ENCODE results near the gene FZR1. TPM values are rescaled to one million over a fixed set of nuclear protein-coding genes. Genes with fewer than 3 reads are reported as not detected.

FZR1 gene
- polyA plus RNA-seq, 3 donors = 13.3 to 15.6 (median 14.4) TPM

DNA sequence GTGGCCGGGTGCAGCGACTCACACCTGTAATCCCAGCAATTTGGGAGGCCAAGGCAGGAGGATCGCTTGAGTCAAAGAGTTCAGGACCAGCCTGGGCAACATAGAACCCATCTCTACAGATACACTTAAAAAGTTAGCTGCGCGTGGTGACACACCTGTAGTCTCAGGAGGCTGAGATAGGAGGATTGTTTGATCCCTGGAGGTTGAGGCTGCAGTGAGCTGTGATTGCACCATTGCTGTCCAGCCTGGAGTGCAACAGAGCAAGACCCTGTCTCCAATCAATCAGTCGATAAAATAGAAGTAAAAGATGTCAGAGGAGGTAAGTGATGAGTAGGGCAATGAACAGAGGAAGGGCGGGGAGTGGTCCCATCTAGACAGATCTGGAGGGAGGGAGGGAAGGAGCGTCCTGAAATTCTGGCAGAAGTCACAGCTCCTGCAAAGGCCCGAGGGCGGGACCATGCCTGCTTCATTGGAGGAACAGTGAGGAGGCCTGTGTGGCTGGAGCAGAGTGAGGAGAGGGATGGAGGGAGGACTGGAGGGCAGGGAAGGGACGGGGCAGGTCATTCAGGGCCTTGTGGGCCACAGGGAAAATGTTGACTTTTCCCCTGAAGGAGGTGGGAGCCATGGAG lies 35.5 kb upstream of the FZR1 start:
- 61 to 68% (median 65%) methylated on average over 11 of the region's 11 CpGs for WGBS, 3 donors
- H3K27ac ChIP-seq (ENCODE audit: low read depth, low read length) = no peak overlapping the region

DNA sequence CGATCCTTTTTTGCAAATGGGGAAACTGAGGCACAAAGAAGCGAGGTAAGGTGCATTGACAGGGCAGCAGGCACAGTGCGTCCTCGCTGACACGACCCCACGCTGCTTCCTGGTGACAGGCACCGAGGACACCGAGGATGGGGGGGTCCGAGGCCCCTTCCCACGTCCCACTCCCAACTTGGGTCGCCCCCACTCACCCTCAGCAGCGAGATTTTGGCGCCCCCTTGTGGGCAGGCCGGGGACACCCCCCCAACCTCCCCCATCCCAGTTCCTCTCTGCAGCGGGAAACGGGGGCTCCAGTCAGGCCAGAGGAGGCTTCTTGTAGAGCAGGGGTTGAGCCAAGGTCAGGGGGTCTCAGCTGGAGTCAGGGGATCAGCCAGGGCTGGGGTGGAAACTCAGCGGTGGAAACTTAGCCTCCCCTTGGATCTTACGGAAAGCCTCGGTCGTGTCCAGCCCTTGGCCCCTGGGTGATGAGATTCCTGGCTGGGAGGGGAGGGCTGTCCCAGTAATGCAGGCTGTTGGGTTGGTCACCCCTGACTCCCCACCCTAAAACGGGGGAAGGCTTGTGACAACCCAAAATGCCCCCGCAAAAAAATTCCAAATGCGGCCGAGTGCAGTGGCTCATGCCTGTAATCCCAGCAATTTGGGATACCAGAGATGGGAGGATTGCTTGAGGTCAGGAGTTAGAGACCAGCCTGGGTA lies 34.0 kb upstream of the FZR1 start:
- WGBS, 3 donors = 25 to 29% (median 26%) methylated on average over 24 of the region's 24 CpGs
- no peak overlapping the region for H3K27ac ChIP-seq (ENCODE audit: low read depth, low read length)

DNA sequence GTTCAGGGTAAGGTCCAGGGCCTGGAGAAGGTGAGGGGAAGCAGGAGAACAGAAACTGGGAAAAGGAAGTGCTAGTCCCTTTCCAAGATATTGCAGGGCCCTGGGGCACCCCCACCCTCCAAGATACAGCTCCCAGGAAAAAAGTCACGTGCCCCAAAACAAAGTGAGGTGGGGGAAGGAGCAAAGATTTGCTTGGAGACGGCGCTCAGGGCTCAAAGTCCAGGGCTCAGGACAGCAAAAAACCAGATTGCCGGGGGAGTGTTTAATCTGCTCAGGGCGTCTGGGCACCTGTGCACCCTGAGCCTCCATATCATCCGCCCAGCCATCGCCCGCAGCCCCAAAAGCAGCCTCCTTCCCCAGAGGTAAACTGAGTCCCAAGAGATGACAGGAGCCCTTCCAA lies 32.1 kb upstream of the FZR1 start:
- 27 to 80% (median 78%) methylated on average over 8 of the region's 8 CpGs for WGBS, 3 donors

DNA sequence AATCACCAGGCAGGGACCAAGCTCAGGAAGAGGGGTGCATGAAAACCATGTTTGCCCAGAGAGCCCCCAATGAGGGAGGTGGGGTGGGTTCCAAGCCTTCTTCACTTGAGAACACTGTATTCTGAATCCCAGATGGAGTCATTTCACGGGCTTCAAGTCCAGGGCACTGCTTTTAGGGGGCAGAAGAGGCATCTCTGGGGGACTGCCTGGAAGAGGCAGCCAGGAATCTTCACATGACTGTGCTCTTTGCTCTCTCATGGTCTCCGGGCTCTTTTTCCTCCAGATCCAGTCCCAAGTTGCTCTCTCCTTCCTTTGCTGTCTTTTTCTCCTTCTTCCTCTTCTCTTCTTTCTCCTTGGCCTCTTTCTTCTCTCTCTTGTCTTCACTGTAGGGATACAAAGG lies 31.5 kb upstream of the FZR1 start:
- H3K27ac ChIP-seq (ENCODE audit: low read depth, low read length) = no peak overlapping the region
- WGBS, 3 donors = 68 to 94% (median 70%) methylated on average over 2 of the region's 2 CpGs

More for the DNA sequence above, 32.1 kb upstream of the FZR1 start:
- no peak overlapping the region for H3K27ac ChIP-seq (ENCODE audit: low read depth, low read length)

DNA sequence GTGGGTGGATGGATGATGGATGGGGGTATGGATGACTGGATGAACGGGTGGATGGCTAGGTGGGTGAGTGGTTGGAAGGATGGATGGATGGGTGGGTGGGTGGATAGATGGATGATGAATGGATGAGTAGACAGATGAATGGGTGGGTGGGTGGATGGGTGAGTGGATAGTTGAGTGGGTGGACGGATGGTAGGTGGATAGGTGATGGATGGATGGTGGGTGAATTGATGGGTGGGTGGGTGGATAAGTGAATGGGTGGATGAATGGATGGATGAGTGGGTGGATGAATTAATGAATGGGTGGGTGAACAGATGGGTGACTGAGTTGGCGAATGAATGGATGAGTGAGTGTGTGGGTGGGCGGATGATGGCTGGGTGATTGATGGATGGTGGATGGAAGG lies 30.7 kb upstream of the FZR1 start:
- 81 to 92% (median 84%) methylated on average over 4 of the region's 4 CpGs for WGBS, 3 donors

DNA sequence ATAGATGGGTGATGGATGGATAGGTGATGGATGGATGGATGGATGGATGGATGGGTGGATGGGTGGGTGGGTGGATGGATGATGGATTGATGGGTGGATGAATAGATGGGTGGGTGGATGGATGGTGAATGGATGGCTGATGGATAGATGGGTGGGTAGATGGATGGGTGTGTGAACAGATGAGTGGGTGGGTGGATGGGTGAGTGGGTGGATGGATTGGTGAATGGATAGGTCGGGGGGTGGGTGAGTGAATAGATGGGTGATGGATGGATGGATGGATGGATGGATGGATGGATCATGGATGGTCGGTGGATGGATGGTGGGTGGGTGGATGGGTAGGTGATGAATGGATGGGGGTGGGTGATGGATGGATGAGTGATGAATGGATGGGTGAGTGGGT lies 29.3 kb upstream of the FZR1 start:
- WGBS, 3 donors = 50 to 94% (median 78%) methylated on average over 2 of the region's 2 CpGs

More for the DNA sequence above, 30.7 kb upstream of the FZR1 start:
- H3K27ac ChIP-seq (ENCODE audit: low read depth, low read length) = no peak overlapping the region

DNA sequence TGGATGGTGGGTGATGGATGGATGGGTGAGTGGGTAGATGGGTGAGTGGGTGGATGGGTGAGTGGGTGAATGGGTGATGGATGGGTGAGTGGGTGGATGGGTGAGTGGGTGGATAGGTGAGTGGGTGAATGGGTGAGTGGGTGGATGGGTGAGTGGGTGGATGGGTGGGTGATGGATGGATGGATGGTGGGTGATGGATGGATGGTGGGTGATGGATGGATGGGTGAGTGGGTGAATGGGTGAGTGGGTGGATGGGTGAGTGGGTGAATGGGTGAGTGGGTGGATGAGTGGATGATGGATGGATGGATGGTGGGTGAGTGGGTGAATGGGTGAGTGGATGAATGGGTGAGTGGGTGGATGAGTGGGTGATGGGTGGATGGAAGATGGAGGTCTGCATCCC lies 28.6 kb upstream of the FZR1 start:
- H3K27ac ChIP-seq (ENCODE audit: low read depth, low read length) = no peak overlapping the region

More for the DNA sequence above, 29.3 kb upstream of the FZR1 start:
- H3K27ac ChIP-seq (ENCODE audit: low read depth, low read length) = no peak overlapping the region

DNA sequence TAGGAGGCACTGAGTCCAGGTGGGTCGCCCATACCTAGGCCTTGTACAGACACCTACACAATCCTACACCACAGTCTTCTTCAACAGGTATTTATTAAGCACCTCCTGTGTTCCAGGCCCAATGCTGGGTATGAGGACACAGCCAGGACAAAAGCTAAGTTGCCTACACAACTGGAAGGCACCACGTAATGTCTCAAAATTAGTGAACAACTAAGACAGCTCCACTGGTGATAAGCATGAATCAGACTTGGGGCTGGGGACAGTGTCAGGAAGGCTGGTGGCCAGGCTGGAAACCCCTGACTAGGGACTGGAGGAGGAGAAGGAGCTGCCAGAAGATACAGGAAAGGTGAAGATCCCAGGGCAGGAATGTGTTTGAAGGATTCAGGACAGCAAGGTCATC lies 28.2 kb upstream of the FZR1 start:
- 68 to 91% (median 90%) methylated on average over 2 of the region's 2 CpGs for WGBS, 3 donors
- no peak overlapping the region for H3K27ac ChIP-seq (ENCODE audit: low read depth, low read length)

DNA sequence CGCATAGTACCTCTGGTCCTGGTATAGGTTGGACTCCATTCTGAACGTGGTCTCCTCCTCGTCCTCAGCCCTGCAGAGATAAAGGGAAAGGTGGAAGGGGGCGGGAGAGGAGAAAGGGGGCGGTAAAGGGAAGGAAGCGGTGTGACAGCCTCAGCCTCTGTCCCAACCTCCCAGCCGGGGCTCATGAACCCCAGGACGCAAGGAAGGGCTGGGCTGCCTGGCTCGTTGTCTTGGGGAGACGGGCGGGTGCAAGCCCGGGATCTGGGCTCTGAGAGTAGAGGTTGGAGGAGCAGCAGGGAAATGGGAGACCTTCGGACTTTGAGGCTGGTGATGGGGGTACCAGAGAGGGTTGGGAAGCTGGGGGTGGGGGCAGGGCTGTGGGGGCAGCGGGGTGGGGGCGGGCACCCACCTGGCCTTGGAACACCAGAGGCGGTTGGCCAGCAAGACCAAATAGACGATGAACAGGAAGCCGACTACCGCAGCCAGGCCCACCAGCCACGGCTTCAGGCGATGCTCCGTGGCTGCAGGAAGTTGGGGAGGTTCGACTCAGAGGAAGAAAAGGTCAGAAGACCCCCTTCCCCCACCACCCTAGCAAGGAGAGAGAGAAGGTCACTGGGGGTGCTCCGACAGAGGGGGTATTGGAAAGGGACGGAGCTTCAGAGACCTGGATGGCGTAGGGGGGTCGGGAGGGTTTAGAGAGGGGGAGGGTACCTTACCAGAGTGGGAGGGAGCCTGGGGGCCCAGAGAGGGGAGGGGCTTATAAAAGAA lies 27.5 kb upstream of the FZR1 start:
- WGBS, 3 donors = 16 to 35% (median 17%) methylated on average over 25 to 27 of the region's 27 CpGs
- no peak overlapping the region for H3K27ac ChIP-seq (ENCODE audit: low read depth, low read length)

DNA sequence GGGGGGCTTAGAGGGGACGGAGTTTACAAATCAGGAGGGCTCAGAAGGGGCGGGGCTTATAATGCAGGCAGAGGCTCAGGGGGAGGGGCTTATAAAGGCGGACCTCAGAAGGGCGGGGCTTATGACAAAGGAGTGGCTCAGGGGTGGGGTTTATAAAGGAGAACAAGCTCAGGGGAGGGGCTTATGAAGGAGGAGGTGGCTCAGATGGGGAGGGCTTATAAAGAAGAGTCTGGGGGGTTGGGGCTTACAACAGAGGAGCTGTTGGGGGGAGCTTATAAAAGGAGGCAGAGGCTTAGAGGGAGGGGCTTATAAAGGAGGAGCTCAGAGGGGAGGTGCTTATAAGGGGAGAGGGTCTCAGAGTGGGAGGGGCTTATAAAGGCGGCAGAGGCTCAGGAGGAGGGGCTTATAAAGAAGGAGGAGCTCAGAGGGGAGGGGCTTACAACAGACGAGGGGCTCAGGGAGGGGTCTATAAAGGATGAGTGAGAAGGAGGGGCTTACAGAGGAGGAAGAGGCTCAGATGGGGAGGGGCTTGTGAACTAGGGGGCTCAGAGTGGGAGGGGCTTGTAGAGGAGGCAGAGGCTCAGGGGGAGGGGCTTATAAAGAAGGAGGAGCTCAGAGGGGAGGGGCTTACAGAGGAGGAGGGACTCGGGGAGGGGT lies 26.8 kb upstream of the FZR1 start:
- H3K27ac ChIP-seq (ENCODE audit: low read depth, low read length) = no peak overlapping the region
- 14 to 37% (median 29%) methylated on average over 7 of the region's 7 CpGs for WGBS, 3 donors

DNA sequence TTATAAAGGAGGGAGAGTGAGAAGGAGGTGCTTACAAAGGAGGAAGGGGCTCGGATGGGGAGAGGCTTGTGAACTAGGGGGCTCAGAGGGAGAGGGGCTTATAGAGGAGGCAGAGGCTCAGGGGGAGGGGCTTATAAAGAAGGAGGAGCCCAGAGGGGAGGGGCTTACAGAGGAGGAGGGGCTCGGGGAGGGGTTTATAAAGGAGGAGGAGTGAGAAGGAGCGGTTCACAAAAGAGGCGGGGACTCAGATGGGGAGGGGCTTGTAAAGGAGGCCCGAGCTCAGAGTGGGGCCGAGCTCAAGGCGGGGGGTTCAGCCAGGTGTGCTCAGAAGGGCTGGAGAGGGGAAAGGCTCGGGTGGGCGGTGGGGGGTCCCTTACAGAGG lies 26.3 kb upstream of the FZR1 start:
- no peak overlapping the region for H3K27ac ChIP-seq (ENCODE audit: low read depth, low read length)
- 34 to 46% (median 45%) methylated on average over 7 to 9 of the region's 9 CpGs for WGBS, 3 donors

DNA sequence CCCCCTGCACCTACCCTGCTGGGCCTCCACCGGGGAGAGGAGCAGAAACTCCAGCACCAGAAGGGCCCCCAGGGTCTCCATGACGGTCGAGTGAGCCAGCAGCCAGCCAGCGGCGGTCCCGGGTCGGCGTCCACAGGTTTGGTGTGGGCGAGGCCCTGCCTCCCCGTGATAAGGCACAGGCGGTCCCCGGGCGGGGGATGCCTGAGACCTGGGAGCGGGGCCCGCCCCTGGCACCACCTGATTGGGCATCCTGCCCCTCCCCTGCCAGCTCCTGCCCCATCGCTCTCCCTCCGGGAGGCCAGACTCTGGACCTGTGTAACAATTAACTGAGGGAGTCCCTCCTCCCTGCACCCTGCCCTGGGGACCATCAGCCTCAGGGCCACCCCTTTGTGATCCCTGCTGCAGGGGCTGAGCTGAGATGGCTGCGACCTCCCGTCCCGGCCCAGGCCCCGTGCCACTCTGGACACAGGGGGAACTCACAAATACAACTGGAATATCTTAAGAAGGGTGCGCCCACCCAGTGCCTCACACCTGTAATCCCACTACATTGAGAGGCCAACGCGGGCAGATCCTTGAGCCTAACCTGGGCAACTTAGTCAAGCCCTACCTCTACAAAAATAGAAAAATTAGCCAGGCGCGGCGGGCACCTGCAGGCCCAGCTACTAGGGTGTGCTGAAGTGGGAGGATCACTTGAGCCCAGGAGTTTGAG lies 25.6 kb upstream of the FZR1 start, which contains the start of gene SMIM24:
Gene SMIM24 (minus strand): TSS at position 143 of the 709 bp plus-strand sequence. CDS start 62 bp downstream, at position 81.
- no peak within 1 kb of the TSS for H3K27ac ChIP-seq (ENCODE audit: low read depth, low read length)
- WGBS, 3 donors = 34 to 57% (median 53%) methylated on average over 27 of the region's 27 CpGs

DNA sequence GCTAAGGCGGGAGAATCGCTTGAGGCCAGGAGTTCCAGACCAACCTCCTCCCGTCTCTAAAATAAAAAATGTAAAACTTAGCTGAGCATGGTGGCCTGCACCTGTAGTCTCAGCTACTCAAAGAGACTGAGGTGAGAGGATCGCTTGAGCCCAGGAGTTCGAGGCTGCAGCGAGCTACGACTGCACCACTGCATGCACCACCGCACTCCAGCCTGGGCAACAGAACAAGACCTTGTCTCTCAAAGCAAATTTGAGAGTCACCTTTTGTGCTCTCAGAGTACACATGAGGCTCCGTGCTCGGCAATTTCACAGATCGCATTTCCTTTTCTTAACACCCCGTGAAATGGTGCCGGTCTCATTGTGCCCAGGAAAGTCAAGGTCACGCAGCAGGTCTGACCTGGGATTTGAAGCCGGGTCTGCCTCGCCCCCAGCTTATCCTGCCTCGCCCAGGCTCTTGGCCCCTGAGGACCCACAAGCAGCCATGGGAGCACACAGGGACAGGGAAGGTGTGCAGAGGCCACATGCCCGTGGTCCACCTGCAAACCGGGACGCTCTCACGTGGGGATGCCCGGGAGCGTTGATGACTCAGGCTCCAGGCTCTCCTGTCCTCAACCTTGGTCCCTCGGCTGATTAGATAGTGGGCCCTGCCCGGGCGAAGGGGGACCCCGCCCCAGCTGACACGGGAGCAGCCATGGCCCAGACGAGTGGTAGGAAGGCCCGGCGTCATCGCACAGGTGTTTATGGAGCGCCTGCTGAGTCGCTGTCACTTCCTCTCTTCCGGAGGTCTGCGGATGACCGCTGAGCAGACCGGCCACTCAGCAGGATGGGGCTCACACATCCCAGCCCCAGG lies 24.6 kb upstream of the FZR1 start:
- 51 to 69% (median 60%) methylated on average over 38 of the region's 38 CpGs for WGBS, 3 donors
- no peak overlapping the region for H3K27ac ChIP-seq (ENCODE audit: low read depth, low read length)

DNA sequence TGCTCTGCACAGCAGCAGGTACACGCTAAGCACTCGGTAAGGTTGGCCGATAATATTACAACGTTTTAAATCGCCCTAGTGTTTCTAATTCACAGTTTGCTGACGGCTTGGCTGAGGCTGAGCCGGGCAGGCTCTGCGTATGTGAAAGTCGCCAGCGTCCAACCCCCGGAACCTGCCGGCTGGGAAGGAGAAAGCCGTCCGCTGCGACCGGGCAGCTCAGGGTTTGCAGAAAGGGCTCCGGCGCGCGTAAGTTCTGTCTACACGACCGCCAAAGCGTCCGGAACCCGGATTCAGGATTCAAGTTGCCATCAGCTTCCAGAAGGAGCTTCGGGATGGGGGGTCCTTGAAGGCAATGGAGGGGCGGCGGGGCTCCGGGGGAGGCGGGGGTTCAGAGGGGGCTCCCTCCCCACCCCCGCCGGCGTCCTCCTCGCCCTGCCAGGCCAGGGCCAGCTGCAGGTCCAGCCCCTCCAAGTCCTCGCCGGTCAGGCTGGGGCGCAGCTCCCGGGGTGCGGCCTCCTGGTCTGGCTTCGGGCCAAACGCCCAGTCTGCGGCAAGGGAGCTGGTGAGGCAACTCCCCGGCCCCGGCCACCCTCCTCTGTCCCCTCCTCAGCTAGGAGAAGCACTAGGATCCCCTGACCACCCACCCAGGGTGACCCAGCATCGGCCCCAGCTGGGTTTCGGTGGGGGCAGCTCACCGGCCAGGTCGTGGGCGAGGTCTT lies 23.4 kb upstream of the FZR1 start:
- WGBS, 3 donors = 66 to 75% (median 67%) methylated on average over 49 of the region's 49 CpGs
- no peak overlapping the region for H3K27ac ChIP-seq (ENCODE audit: low read depth, low read length)

DNA sequence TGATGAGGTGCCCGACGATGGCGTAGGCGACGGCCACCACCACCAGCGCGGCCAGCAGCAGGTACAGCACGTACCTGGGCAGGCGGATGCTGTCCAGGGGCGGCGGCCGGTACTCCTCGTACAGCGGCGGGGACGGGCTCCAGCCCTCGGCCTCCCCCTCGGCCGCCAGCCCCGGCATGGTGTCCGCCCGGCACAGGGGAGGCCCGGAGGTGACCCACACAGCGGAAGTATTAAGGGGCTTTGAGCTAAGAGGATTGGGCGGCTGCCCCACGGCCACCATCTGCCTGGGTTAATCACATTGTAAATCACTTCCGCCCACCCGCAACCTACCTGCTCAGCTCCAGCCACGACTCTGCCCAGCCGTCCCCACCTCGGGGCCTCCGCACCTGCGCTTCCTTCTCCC lies 22.9 kb upstream of the FZR1 start, which contains the start of gene SMIM44:
Gene SMIM44 (minus strand): TSS at position 216 of the 403 bp plus-strand sequence. CDS start 38 bp downstream, at position 178.
- H3K27ac ChIP-seq (ENCODE audit: low read depth, low read length) = no peak within 1 kb of the TSS
- 66 to 81% (median 73%) methylated on average over 22 to 33 of the region's 33 CpGs for WGBS, 3 donors

DNA sequence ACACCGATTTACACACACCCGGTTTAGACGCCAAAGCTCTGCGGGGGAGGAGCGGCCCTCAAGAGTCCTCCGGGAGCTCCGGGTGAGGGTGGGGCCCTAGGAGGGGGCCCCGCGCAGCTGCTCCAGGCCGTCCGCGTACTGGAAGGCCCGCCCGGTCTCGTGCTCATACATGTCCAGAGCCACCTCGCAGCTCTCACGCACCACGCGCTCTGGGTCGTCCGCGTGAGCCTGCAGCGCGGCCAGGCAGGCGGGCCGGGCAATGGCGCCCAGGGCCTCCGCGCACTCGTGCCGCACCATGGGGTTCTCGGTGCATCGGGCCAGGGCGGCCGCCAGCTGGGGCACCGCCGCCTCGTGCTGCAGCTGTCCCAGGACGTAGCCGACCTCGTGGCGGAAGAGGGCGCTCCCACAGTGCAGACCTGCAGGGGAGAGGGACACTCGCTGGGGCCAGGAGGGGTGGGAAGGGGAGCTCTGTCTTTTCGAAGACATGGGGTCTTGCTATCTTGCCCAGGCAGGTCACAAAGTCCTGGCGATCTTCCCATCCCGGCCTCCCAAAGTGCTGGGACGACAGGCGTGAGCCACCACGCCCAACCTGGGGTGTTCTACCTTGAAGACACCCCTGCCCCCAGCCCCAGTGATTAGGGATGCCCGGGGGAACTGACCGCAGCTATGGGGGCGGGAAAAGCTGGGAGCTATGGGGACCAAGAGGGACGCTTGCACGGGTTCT lies 14.6 kb upstream of the FZR1 start:
- 90 to 96% (median 94%) methylated on average over 52 to 55 of the region's 55 CpGs for WGBS, 3 donors
- no peak overlapping the region for H3K27ac ChIP-seq (ENCODE audit: low read depth, low read length)
